Left ventricle myocardium inferior (tissue), 1 donor: ENCODE data around the gene SANBR. TPM values are rescaled to one million over a fixed set of nuclear protein-coding genes. Genes with fewer than 3 reads are reported as not detected.

Source experiments
- DNase-seq: peaks from one replicate; pipeline ENCODE4 v3.0.0-alpha.2; 2020
- H3K27ac ChIP-seq: fragments of 200-600 bp; replicated peaks from 2 replicates; pipeline ENCODE4 v1.8.0; 2021
- H3K27me3 ChIP-seq: fragments of 200-600 bp; 2 replicates; pipeline ENCODE4 v1.8.0; 2021; ENCODE audit warnings: low read depth
- H3K36me3 ChIP-seq: fragments of 200-600 bp; 2 replicates; pipeline ENCODE4 v1.8.0; 2021
- H3K4me1 ChIP-seq: fragments of 200-600 bp; 2 replicates; pipeline ENCODE4 v1.8.0; 2021
- H3K4me3 ChIP-seq: fragments of 200-600 bp; 2 replicates; pipeline ENCODE4 v1.8.0; 2021; ENCODE audit warnings: mild to moderate bottlenecking, moderate library complexity
- H3K9me3 ChIP-seq: fragments of 200-600 bp; replicated peaks from 2 replicates; pipeline ENCODE4 v1.8.0; 2021
- intact Hi-C: fragments of 100-400 bp; cut with micrococcal nuclease; formaldehyde crosslinking; loops from one replicate; pipeline ENCODE4 v1.11.0; 2022
- total RNA-seq: library from RNA; stranded (reverse); fragmentation: NEBNext Ultra II Directional; extraction: Animal tissue kit (Norgen Biotek cat#: 25700); gene quantifications from one replicate; pipeline ENCODE4 v1.2.1, GENCODE V29; 2021
- TF ChIP-seq, protein P1 (sequence below): fragments of 200-600 bp; IDR thresholded peaks from 2 replicates; pipeline ENCODE4 v1.8.0; 2021; ENCODE audit warnings: antibody characterized with exemption, mild to moderate bottlenecking, borderline replicate concordance
- donor health status: DM: no; HTN: yes; CAD: no; lungs with severe emphysema.

SANBR gene
- total RNA-seq, 1 donor from 2014 or later, result 6.8 TPM

GRCh38 chr2:61042807-61043206, 22.9 kb upstream of the SANBR start:
- Histone ChIP-seq H3K4me1 (peaks cover 57% of the 10 kb centered on the region), H3K9me3 (peaks cover 5% of the 10 kb centered on the region), H3K36me3 (peaks cover 12% of the 10 kb centered on the region), H3K27ac (peak overlapping the region; percentile 70), H3K4me3 (no peak overlapping the region), H3K27me3 (no peaks in the 10 kb centered on the region)
- TF ChIP-seq, protein P1, sequence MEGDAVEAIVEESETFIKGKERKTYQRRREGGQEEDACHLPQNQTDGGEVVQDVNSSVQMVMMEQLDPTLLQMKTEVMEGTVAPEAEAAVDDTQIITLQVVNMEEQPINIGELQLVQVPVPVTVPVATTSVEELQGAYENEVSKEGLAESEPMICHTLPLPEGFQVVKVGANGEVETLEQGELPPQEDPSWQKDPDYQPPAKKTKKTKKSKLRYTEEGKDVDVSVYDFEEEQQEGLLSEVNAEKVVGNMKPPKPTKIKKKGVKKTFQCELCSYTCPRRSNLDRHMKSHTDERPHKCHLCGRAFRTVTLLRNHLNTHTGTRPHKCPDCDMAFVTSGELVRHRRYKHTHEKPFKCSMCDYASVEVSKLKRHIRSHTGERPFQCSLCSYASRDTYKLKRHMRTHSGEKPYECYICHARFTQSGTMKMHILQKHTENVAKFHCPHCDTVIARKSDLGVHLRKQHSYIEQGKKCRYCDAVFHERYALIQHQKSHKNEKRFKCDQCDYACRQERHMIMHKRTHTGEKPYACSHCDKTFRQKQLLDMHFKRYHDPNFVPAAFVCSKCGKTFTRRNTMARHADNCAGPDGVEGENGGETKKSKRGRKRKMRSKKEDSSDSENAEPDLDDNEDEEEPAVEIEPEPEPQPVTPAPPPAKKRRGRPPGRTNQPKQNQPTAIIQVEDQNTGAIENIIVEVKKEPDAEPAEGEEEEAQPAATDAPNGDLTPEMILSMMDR, result no peak
- intact Hi-C loops, result no loop called here
- no peak for DNase-seq

DNA sequence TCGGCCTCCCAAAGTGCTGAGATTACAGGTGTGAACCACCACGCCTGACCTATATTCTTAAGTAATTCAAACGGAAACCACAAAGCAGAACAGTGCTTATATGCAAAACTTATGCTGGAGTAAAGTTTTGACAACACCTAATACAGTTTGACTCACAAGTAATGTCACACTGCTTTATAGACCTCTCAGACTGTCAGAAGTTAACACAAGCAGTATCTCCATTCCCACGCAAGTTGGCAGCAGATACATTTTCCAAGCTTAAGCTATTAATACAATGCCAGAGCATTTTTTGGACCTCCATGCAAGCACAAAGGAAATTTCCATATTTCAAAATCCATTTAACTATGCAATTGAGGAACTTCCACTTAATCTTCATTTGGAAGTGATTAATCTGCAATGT, 21.0 kb upstream of the SANBR start:
- intact Hi-C loops, result no loop called here
- TF ChIP-seq, protein P1, result no peak

GRCh38 chr2:61045226-61045625, 20.4 kb upstream of the SANBR start:
- peak overlapping the region; percentile 70 for H3K27ac ChIP-seq
- peaks cover 57% of the 10 kb centered on the region for H3K4me1 ChIP-seq
- intact Hi-C loops, result no loop called here
- H3K27me3 ChIP-seq, result no peaks in the 10 kb centered on the region
- no peak for DNase-seq
- H3K9me3 ChIP-seq, result no peaks in the 10 kb centered on the region
- no peak overlapping the region for H3K4me3 ChIP-seq
- TF ChIP-seq, protein P1, result no peak
- H3K36me3 ChIP-seq, result peaks cover 36% of the 10 kb centered on the region

More for the DNA sequence above, 21.0 kb upstream of the SANBR start:
- Histone ChIP-seq H3K27ac (peak overlapping the region; percentile 70), H3K9me3 (peaks cover under 1% of the 10 kb centered on the region), H3K27me3 (no peaks in the 10 kb centered on the region), H3K4me1 (peaks cover 57% of the 10 kb centered on the region), H3K4me3 (no peak overlapping the region), H3K36me3 (peaks cover 30% of the 10 kb centered on the region)
- no peak for DNase-seq

- intact Hi-C loops, result no loop called here
- no peaks in the 10 kb centered on the region for H3K27me3 ChIP-seq
- peaks cover 57% of the 10 kb centered on the region for H3K4me1 ChIP-seq
- no peaks in the 10 kb centered on the region for H3K9me3 ChIP-seq
- peaks cover 44% of the 10 kb centered on the region for H3K36me3 ChIP-seq
- H3K4me3 ChIP-seq, result no peak overlapping the region
- no peak for DNase-seq
- peak overlapping the region; percentile 70 for H3K27ac ChIP-seq
- TF ChIP-seq, protein P1, result no peak
Measured at GRCh38 chr2:61045999-61046398, 19.7 kb upstream of the SANBR start.

DNA sequence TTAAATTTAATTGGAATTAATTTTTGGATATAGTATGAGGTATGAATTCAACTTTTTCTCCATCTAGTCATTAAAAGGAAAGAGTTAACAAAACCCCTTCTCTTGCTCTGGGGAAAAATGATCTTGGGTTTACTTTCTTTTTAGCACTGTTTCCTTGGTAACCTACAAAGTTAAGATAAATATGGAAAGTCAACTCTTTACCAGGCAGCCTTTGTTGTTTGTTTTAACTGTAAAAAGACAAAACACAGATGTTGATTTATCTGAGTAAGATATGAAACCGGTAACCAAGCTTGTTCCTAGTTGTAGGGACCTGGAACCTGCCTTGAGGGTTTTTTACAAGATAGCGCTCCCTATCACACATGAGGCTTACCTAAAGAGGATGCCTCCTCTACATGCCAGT, 10.1 kb upstream of the SANBR start:
- H3K27ac ChIP-seq, result no peak overlapping the region
- TF ChIP-seq, protein P1, result no peak
- no peak overlapping the region for H3K4me3 ChIP-seq
- no peaks in the 10 kb centered on the region for H3K9me3 ChIP-seq
- peaks cover 28% of the 10 kb centered on the region for H3K36me3 ChIP-seq
- no peak for DNase-seq
- intact Hi-C loops, result no loop called here
- no peaks in the 10 kb centered on the region for H3K27me3 ChIP-seq
- H3K4me1 ChIP-seq, result peaks cover 11% of the 10 kb centered on the region
